GM18870 (cell line): ENCODE results near the gene OSGIN1.
A peak's percentile ranks its signal among the peaks of the same experiment; 100 is the strongest.

ENCODE experiments used
- ATAC-seq: cut with Tn5 transposase; IDR thresholded peaks from one replicate; pipeline ENCODE4 v1.9.1; 2021; ENCODE audit warnings: moderate library complexity; ENCODE audit not compliant: unreplicated experiment

The OSGIN1 gene, protein sequence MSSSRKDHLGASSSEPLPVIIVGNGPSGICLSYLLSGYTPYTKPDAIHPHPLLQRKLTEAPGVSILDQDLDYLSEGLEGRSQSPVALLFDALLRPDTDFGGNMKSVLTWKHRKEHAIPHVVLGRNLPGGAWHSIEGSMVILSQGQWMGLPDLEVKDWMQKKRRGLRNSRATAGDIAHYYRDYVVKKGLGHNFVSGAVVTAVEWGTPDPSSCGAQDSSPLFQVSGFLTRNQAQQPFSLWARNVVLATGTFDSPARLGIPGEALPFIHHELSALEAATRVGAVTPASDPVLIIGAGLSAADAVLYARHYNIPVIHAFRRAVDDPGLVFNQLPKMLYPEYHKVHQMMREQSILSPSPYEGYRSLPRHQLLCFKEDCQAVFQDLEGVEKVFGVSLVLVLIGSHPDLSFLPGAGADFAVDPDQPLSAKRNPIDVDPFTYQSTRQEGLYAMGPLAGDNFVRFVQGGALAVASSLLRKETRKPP

DNA sequence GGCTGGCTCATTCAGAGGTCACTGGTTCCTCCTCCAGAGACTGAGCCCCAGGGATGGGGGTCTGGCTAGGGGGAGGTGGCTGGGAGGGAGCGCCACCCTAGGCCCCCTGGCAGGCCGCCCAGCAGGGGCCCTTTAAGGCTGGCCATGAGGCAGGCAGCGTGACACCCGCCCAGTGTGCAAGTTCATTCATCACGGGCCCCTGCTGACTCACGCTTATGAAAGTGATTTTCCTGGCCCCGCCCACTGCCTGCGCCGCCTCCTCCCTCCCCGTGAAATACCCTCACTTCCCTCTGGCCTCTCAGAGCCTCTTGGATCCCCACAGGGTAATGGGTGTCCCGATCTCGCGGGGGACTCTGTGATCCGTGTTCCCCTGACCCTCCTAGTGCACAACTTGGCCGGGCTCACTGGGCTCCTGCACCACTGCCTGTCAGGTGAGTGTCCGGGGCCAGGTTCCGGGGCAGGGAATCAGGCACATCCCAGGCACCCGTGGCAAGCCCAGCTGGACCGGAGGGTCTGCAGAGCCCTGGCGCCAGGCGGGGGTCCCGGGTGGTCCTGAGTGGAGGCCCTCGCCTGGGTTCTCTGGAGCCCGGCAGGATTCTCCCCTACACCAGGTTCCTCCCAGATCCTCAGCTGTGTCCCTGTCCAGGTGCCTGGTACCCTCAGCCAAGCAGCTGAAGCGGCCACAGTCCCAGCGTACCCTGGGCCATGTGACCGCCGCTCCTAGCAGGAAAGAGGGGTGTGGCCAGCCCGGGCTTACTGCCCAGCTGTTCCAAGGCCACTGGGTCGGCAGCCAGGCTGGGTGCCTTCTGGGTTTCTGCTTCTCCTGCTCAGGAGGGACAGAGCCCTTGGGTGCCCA is at the start of gene OSGIN1:
Gene OSGIN1 (plus strand): TSS at position 301 of the 856 bp plus-strand sequence. CDS start 4,432 bp downstream, outside the sequence.
- ATAC-seq = peak; percentile 64

DNA sequence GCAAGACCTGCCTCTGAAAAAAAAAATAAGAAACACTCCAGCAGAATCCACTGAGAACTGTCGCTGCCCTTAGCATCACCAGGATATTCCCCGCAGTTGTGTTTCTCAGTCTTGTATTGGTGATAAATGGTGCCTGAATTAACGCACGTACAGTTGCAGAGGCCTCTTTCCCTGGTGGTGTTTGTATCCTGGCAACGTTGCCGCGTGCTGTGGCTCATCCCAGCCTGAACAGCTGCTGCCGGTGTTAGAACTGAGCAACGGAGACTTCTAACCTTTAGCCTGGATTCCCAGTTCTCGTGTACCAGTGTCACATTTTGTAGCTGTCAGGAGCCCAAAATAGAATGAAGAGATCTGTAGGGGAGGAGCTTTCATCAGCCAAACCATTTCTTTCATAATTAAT is 49.3 kb upstream of the OSGIN1 start:
- ATAC-seq = no peak

DNA sequence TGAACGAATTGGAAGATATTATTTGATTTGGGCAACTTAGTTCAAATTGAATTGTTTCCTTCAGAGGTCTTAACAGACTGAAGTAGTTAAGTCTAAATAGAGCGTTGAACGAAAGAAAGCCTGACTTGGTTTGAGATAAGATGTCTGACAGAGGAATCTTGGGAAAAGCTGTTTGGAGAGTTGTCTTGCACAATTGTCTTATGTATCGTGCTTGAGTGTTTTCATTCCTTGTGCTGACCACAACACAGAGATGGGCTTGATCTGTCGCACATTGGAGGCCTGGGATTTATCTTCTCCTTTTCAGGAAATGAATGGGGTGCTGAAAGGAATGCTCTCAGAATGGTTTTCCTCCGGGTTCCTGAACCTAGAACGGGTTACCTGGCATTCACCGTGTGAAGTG is 46.4 kb upstream of the OSGIN1 start:
- ATAC-seq = no peak

DNA sequence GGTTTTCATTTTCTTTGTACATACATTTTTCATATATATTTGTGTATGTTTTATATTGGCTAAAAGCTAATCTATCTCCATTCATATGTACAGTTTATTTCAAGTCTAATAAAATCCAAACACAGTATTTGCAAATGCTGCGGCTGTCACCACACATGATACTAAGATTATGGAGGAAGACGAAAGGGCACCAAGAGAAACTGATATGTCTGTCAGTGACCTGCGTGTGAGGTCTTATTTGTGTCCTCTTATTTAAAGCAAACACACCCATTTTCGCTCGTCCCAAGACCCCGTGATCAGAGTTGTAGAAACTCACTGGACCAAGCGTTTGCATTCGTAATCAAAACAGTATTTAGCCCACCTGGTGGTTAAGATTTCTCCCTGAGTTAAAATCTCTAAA is 45.9 kb upstream of the OSGIN1 start:
- ATAC-seq = no peak

DNA sequence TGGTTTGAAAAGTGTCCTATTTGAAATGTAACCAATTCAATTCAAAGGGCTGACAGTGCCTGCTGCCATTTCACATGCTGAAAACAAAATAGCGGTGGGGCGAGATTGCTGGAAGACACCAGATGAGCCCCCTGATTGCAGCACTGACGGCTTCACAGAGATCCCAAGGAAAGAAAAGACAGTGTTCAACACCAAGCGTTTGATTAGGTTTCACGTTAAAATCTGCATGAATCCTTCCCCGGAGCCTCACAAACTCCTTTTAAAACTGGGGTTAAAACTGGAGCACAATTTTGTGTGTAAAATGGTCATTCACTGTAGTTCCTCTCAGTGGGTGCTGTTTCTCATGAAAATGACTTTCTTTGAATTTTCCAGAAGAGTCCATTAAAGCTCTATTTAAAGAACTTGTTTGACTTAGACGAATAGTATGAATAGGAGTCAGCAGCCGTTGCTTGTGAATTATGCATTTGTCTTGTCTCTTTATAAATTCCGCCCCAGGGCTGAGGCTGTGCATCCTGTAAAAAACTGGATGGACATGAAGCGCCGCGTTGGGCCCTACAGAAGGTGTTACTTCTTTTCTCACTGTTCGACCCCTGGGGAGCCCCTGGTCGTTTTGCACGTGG is 45.3 kb upstream of the OSGIN1 start:
- no peak for ATAC-seq

DNA sequence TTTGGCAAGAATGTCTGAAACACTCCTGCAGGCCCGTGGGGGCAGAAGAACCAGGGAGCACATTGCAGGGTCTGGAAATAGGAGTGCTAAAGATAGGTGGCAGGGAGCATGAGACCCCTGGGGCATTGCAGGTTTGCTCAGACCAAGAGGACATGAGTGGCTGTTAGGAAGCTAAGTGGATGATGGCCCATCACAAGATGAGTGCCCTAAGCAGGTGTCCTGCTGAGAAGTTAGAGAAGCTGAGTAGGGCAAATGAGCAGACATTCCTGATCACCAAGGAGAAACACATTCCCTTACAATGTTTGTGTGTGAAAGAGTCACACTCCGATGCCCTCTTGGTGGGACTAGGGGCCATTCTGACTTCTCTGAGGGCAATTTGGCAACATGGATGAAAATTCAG is 44.2 kb upstream of the OSGIN1 start:
- no peak for ATAC-seq

DNA sequence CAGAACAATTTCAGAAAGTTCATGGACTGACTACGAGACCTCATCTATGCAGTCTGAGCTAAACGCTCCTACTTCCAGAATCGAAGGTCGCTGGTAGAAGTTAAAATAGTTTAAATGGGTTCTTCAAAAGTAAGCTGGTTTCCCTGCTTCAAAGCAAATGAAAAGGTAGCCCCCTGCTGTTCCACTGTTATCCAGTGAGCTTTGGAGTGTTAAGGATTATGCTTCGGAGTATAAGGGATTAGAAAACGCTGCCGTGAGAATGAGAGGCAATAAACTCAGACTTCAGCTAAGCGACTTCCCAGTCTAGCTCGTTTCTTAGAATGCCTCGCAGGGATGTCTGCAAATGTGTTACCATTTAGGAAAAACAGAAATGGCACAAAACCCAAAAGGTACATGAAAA is 41.8 kb upstream of the OSGIN1 start:
- no peak for ATAC-seq

DNA sequence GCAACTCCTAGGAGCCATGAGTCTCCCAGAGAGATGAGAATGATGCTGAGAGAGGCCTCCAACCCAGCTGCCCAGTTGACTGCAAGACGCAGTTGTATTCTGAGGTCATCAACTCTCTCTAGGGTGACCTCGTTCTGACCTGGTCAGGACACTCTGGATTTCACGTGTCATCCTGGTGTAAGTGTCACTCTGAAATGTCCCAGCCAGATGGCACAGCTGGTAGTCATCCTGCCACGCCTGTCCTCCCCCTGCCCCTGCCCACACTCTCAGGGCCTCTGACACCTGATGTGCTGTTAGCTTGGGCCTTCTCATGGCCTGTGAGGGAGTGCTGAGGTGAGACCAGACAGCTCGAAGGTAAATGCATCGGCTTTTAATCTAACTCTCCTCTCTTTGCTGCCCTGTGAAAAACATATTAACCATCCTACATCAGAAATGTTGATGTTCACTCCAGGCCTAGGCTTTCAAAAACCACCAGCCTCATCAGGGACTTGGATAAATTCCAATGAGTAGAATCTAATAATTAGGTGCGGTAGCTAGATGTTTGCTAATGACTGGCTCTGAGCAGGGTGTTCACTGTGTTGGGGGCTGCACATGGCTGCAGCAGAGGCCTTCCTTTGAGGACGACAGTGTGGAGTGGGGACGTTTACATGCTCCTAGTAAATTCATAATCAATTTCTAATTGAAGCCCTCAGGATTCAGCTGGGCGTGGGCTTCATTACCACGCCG is 40.4 kb upstream of the OSGIN1 start:
- ATAC-seq = no peak

DNA sequence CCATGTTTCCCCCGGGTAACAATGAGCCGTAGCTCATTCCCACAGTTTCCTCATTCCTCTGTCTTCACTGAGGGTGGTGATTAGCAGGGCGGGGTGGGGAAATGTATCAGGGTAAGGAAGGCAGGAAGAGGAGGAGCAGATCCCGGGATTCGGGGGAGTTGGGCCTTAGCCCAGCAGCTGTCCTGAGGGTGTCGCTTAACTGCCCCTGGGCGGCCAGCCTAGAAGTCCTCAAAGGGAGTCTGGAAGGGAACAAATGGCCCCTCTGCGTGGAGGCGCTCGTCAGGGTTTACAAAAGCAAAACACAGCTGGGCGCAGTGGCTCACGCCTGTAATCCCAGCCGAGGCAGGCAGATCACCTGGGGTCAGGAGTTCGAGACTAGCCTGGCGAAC is 39.8 kb upstream of the OSGIN1 start:
- ATAC-seq = no peak

DNA sequence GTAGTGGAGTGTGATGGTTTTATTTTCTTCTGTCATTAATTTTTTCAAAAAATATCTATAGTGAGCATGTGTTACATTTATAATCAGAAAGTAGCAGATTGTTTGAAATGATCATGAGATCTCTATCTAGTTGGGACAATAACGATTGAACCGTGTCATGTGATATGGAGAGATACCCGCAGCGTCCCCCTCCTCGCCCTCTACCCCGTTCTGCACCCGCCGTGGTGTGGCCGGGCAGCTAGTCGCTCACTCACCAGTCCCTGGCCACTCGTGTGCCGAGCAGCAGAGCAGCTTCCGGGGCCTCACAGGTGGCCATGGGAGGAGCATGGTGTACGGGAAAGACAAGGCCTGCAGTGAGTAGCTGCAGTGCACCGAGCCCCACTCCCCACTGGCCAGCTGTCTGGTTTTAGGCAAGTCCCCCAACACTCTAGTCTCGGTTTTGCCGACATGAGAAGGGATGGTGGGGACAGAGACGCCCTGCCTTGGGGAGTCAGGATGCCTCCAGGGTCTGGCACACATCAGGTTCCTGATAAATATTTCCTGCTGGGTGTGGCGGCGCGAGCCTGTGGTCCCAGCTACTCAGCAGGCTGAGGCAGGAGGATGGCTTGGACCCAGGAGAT is 38.8 kb upstream of the OSGIN1 start:
- ATAC-seq = no peak

DNA sequence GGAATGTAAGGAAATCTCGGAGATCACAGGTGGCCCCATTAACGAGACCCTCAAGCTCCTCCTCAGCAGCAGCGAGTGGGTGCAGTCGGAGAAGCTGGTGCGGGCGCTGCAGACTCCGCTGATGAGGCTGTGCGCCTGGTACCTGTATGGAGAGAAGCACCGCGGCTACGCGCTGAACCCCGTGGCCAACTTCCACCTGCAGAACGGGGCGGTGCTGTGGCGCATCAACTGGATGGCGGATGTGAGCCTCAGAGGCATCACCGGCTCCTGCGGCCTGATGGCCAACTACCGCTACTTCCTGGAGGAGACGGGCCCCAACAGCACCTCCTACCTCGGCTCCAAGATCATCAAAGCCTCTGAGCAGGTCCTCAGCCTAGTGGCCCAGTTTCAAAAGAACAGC is 38.0 kb upstream of the OSGIN1 start:
- ATAC-seq = no peak

DNA sequence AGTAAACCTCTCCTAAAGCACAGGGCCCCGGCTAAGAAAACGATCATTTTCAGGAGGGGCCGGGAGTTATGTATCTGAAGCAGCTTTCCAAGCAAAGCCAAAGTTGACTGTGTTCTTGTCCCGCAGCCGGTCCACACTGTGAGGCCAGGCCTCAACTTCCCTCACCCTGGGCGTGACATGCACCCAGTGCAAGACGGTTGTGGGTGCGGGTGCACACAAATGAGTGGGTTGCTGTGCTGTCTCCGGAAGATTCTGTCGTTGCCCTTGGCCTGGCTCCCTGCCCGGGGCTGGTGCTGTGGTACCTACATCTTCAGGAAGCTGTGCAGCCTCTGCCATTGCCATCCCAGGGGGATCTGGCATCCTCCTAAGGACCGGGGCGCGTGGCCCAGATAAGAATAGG is 37.5 kb upstream of the OSGIN1 start:
- no peak for ATAC-seq

DNA sequence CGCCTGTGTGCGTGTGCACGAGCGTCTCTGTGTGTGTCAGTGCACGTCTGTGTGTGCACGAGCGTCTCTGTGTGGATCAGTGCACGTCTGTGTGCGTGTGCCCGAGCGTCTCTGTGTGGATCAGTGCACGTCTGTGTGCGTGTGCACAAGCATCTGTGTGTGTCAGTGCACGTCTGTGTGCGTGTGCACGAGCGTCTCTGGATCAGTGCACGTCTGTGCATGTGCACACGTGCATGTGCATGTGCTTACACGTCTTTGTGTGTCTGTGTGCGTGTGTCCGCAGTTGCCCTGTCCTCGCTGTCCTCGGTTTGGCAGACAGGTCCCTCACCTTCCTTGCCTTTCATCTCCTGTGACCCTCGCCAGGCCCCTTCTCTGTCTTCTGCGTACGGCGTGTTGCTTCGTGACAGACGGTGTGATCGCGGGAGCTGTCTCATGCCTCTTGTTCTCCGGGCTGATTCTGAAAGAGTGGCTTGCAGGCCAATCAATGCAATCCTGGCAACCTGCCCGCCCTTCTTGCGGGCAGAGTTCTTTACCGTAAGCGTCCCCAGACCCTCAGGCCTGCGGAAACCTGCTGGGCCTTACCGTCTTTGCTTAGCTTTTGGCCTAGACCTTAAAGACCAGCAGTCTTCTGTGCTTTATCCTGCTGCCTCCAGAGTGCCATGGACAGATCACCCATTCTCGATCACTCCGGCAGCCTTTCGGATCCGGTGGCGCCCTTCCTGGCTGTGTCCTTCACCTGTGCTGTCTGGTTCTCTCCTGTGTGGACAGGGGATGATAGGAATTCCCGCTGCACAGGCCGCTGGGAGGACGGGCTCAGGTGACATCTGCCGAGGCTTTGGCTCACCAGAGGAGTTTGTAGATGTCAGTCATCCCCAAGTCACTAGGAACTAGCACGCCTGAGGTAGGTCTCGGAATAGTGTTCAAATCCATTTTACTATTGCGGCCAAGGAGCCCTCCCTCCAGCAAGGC is 35.6 kb upstream of the OSGIN1 start:
- no peak for ATAC-seq

DNA sequence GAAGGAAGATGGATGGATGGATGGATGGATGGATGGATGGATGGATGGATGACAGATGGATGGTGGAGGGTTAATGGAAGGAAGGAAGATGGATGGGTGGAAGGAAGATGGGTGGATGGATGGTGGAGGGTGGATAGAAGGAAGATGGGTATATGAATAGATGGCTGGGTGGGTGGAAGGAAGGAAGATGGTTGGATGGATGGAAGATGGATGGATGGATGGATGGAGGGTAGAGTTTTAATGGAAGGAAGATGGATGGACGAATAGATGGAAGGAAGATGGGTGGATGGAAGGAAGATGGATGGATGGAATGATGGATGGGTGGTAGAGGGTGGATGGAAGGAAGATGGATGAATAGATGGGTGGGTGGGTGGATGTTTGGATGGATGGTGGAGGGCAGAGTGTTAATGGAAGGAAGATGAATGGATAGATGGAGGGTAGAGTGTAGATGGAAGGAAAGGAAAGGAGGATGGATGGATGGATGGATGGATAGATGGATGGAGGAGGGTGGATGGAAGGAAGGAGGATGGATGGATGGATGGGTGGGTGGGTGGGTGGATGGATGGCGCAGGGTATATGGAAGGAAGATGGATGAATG is 32.0 kb upstream of the OSGIN1 start:
- ATAC-seq = no peak

DNA sequence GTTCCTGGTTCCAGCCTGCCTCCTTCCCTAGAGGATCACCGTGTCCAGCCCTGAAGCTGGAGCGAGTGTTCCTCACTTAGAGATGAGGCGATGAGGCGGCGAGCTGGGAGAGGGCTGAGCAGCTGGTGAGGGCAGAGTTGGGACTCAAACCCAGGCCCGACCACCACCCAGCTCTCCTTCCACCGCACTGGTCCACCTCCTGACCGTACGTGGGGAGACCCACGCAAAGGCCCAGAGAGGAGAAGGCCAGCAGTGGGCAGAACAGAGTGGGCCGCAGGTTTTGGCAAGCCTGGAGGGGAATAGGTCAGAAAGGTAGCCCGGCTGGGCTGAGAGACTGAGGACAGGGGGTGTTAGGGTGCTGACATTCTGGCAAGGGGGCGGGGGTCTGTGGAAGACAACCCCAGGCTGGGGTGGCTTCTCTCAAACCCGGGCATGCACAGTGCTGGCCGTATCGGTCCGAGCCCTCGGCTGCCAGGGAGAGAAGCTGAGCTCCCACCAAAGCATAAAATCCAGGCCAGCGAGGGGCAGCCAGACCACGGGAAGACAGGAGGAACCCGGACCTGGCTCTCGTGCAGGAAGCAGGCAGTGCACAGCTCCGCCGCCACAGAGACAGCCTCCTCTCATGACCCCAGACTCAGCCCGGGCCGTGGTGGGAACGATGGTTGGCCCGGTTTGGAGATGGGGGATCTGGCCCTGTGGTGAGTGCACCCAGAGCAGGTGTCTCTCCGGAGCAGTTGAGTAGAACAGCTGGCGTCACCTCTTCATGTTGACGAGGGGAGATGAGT is 29.3 kb upstream of the OSGIN1 start:
- ATAC-seq = no peak

DNA sequence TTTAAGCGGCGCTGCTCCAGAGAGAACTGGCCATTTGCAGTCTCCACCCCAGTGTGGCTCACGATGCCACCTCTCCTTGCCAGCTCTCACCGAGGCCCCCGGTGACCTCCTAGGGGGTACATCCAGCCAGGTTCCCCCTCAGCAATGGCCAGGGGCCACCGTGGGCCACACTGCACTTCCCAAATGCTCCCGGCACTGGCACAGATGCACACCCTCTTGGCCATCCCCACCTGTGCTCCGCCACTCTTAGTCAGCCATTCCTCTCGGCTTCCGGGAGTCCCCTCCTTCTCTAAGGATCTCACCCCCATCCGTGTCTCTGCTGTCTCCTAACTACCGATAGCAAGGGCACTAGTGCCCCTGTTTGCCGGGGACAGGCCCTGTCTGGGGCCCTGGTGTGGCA is 28.4 kb upstream of the OSGIN1 start:
- ATAC-seq = no peak

DNA sequence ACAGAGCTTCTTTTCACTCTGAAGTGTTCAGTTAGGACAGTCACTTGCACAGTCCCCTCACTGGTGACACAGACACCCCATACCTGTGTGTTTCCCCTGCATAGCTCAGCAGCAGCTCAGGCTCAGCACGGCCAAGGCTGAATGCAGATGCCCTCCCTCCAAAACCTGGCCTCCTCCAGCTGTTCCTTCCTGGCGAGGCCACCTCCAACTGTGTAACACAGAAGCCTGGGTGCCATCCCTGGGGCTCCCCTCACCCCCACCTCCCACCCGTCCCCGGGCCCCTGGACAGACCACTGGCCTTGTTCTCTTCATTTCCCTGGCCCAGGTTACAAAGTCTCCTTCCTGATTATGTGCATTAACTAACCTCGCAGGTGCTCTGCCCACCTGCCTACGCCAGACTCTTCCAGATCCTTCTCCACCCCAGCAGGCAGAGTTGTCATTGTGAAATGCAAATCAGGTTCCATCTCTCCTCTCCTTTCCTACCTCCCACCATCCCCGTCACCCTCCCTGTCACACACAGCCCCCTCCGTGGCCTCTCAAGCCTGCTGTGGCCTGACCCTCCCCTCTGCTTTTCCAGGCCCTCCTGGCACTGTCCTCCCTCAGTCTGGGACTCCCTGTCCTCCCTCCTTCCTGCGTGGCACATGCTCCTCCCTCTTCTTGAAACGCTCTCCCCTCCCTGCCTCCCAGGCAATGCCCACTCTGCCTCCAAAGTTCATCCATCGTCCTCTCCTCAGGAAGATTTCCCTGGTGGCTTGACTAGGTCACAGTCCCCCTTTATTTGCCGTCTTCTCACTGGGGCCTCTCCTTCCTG is 27.7 kb upstream of the OSGIN1 start:
- ATAC-seq = no peak
